ENCODE results near the gene IL18BP.
A peak's percentile ranks its signal among the peaks of the same experiment; 100 is the strongest.

Gene IL18BP

DNA sequence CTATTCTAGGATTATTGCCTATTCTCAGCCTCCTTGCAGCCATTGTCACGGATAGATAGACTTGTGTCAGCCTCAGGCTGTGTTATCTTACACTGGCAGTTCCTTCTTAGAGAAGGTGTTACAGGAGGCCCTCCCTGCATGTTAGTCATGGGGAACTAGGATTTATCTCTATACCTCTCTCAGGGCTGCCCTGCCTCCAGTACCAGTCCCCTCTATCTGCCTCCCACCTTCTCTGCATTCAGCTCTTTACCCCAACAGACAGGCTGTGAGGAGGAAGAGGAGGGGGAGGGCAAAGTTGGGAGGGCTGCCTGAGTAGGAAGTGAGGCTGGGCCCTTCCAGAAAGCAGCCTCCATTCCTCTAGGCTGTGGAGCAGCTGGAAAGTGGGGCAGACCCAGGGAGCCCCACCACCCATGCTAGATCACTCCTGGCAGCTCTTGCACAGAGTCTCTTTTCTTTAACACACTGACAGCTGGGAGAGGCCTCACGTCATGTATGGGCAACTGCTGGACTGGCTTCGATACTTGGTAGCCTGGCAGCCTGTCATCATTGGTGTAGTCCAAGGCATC, 2.9 kb upstream of the IL18BP start:
- no peak overlapping the region for H3K4me3 ChIP-seq (ENCODE audit: control insufficient read depth in 1 of 7, extremely low read depth in 1 of 7, insufficient read depth in 4 of 7, low read depth in 2 of 7, low read length in 6 of 7)
- H3K4me1 ChIP-seq (ENCODE audit: control extremely low read depth in 1 of 4, control insufficient read depth in 4 of 4, insufficient read depth in 4 of 4, low read length in 3 of 4), result peaks cover 0 to 35% (median 23%) of the 10 kb centered on the region in 4 experiments
- peaks cover 0 to 19% (median 10%) of the 10 kb centered on the region in 4 experiments for H3K36me3 ChIP-seq (ENCODE audit: control insufficient read depth in 4 of 4, insufficient read depth in 4 of 4, low read length in 3 of 4)
- no peak overlapping the region for H3K27ac ChIP-seq (ENCODE audit: insufficient read depth in 1 of 2, low read depth in 1 of 2, low read length in 2 of 2, poor library complexity in 1 of 2, severe bottlenecking in 2 of 2)
- ChIA-PET CTCF (interaction anchor here (1.7 to 13.3 kb wide), 2 partner anchors 17 to 21 kb away, joined by 9 to 110 read pairs; no protein-coding TSS in a partner anchor), POLR2A (no interaction called here)
- peak in 2 of 3 donors; percentile 44 to 71 for DNase-seq
- H3K27me3 ChIP-seq (replicated peaks in 2 of 5; ENCODE audit: control insufficient read depth in 4 of 5, insufficient read depth in 5 of 5, low read length in 4 of 5), result no peaks in the 10 kb centered on the region
- 93% methylated on average over 3 of the region's 3 CpGs for WGBS (ENCODE audit: insufficient coverage)
- no peaks in the 10 kb centered on the region for H3K9me3 ChIP-seq (ENCODE audit: control extremely low read depth in 1 of 5, control insufficient read depth in 4 of 5, insufficient read depth in 2 of 5, low read depth in 1 of 5, low read length in 4 of 5)

GRCh38 chr11:71996517-71996916, 2.2 kb upstream of the IL18BP start:
- POLR2A ChIA-PET, result no interaction called here

DNA sequence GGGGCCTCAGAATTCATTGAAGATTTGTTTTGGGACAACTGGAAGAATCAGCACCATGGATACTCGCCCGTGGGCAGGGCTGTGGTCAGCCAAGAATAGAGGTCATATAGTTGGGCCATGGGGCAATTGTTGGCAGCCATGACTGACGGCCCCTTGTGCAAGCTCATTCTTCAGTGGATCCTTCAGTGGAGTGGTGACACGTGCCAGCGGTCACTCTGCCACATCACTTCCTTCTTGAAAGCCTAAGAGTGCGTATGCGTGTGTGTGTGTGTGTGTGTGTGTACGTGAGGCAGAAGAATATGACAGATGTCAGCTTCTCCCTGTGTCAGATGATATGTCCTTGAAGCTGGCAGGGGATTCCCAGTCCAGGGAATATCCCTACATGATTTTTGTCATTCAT, 1.8 kb upstream of the IL18BP start:
- Histone ChIP-seq H3K27ac (ENCODE audit: insufficient read depth in 1 of 2, low read depth in 1 of 2, low read length in 2 of 2, poor library complexity in 1 of 2, severe bottlenecking in 2 of 2) (no peak overlapping the region), H3K4me1 (ENCODE audit: control extremely low read depth in 1 of 4, control insufficient read depth in 4 of 4, insufficient read depth in 4 of 4, low read length in 3 of 4) (peaks cover 0 to 24% (median 15%) of the 10 kb centered on the region in 4 experiments), H3K36me3 (ENCODE audit: control insufficient read depth in 4 of 4, insufficient read depth in 4 of 4, low read length in 3 of 4) (peaks cover 0 to 22% (median 22%) of the 10 kb centered on the region in 4 experiments), H3K9me3 (ENCODE audit: control extremely low read depth in 1 of 5, control insufficient read depth in 4 of 5, insufficient read depth in 2 of 5, low read depth in 1 of 5, low read length in 4 of 5) (no peaks in the 10 kb centered on the region), H3K27me3 (replicated peaks in 2 of 5; ENCODE audit: control insufficient read depth in 4 of 5, insufficient read depth in 5 of 5, low read length in 4 of 5) (no peaks in the 10 kb centered on the region), H3K4me3 (ENCODE audit: control insufficient read depth in 1 of 7, extremely low read depth in 1 of 7, insufficient read depth in 4 of 7, low read depth in 2 of 7, low read length in 6 of 7) (no peak overlapping the region)
- ChIA-PET CTCF (interaction anchor here (1.1 to 13.3 kb wide), 4 partner anchors 11 to 94 kb away, joined by 4 to 110 read pairs (median 13); no protein-coding TSS in a partner anchor), POLR2A (no interaction called here)
- peak in 2 of 3 donors; percentile 41 to 55 for DNase-seq
- WGBS (ENCODE audit: insufficient coverage), result 97% methylated on average over 3 of the region's 8 CpGs

More at GRCh38 chr11:71996517-71996916, 2.2 kb upstream of the IL18BP start:
- no peaks in the 10 kb centered on the region for H3K27me3 ChIP-seq (replicated peaks in 2 of 5; ENCODE audit: control insufficient read depth in 4 of 5, insufficient read depth in 5 of 5, low read length in 4 of 5)
- H3K27ac ChIP-seq (ENCODE audit: insufficient read depth in 1 of 2, low read depth in 1 of 2, low read length in 2 of 2, poor library complexity in 1 of 2, severe bottlenecking in 2 of 2), result no peak overlapping the region
- H3K4me1 ChIP-seq (ENCODE audit: control extremely low read depth in 1 of 4, control insufficient read depth in 4 of 4, insufficient read depth in 4 of 4, low read length in 3 of 4), result peaks cover 0 to 29% (median 18%) of the 10 kb centered on the region in 4 experiments
- no peaks in the 10 kb centered on the region for H3K9me3 ChIP-seq (ENCODE audit: control extremely low read depth in 1 of 5, control insufficient read depth in 4 of 5, insufficient read depth in 2 of 5, low read depth in 1 of 5, low read length in 4 of 5)
- H3K4me3 ChIP-seq (ENCODE audit: control insufficient read depth in 1 of 7, extremely low read depth in 1 of 7, insufficient read depth in 4 of 7, low read depth in 2 of 7, low read length in 6 of 7), result no peak overlapping the region
- H3K36me3 ChIP-seq (ENCODE audit: control insufficient read depth in 4 of 4, insufficient read depth in 4 of 4, low read length in 3 of 4), result peaks cover 0 to 22% (median 18%) of the 10 kb centered on the region in 4 experiments
- CTCF ChIA-PET, result interaction anchor here (1.7 to 13.3 kb wide), 3 partner anchors 18 to 94 kb away, joined by 5 to 110 read pairs (median 9); no protein-coding TSS in a partner anchor
- no peak for DNase-seq
- WGBS (ENCODE audit: insufficient coverage), result 100% methylated on average over 3 of the region's 4 CpGs

DNA sequence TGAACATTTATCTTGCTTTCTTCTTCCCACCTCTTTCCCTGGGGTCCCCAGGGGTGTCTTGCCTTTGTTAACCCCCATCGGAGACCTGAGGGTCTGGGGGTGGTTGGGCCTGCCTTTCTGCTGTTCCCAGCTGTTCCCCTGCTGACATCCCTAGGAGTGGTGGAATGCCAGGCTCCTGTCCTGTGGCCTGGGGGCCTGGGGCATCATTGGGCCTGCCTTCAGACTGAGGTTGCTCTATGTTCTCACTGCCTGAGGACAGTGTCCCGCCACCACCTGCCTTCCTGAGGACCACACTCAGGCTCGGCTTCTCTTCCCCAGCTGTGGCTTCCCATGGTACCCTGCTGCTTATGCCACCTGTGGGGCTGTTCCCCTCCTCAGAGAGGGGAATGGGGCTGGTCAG, 1.1 kb upstream of the IL18BP start:
- peaks cover 0 to 18% (median 14%) of the 10 kb centered on the region in 4 experiments for H3K4me1 ChIP-seq (ENCODE audit: control extremely low read depth in 1 of 4, control insufficient read depth in 4 of 4, insufficient read depth in 4 of 4, low read length in 3 of 4)
- no peak overlapping the region for H3K4me3 ChIP-seq (ENCODE audit: control insufficient read depth in 1 of 7, extremely low read depth in 1 of 7, insufficient read depth in 4 of 7, low read depth in 2 of 7, low read length in 6 of 7)
- DNase-seq, result no peak
- CTCF ChIA-PET, result interaction anchor here (1.1 to 13.3 kb wide), 4 partner anchors 11 to 93 kb away, joined by 4 to 110 read pairs (median 13); no protein-coding TSS in a partner anchor
- no peak overlapping the region for H3K27ac ChIP-seq (ENCODE audit: insufficient read depth in 1 of 2, low read depth in 1 of 2, low read length in 2 of 2, poor library complexity in 1 of 2, severe bottlenecking in 2 of 2)
- POLR2A ChIA-PET, result no interaction called here
- no peaks in the 10 kb centered on the region for H3K27me3 ChIP-seq (replicated peaks in 2 of 5; ENCODE audit: control insufficient read depth in 4 of 5, insufficient read depth in 5 of 5, low read length in 4 of 5)
- peaks cover 0 to 29% (median 24%) of the 10 kb centered on the region in 4 experiments for H3K36me3 ChIP-seq (ENCODE audit: control insufficient read depth in 4 of 4, insufficient read depth in 4 of 4, low read length in 3 of 4)
- no peaks in the 10 kb centered on the region for H3K9me3 ChIP-seq (ENCODE audit: control extremely low read depth in 1 of 5, control insufficient read depth in 4 of 5, insufficient read depth in 2 of 5, low read depth in 1 of 5, low read length in 4 of 5)
- 100% methylated on average over 3 of the region's 3 CpGs for WGBS (ENCODE audit: insufficient coverage)

- Histone ChIP-seq H3K36me3 (ENCODE audit: control insufficient read depth in 4 of 4, insufficient read depth in 4 of 4, low read length in 3 of 4) (peaks cover 0 to 34% (median 28%) of the 10 kb centered on the region in 4 experiments), H3K27me3 (replicated peaks in 2 of 5; ENCODE audit: control insufficient read depth in 4 of 5, insufficient read depth in 5 of 5, low read length in 4 of 5) (no peaks in the 10 kb centered on the region), H3K9me3 (ENCODE audit: control extremely low read depth in 1 of 5, control insufficient read depth in 4 of 5, insufficient read depth in 2 of 5, low read depth in 1 of 5, low read length in 4 of 5) (no peaks in the 10 kb centered on the region), H3K4me3 (ENCODE audit: control insufficient read depth in 1 of 7, extremely low read depth in 1 of 7, insufficient read depth in 4 of 7, low read depth in 2 of 7, low read length in 6 of 7) (no peak overlapping the region), H3K4me1 (ENCODE audit: control extremely low read depth in 1 of 4, control insufficient read depth in 4 of 4, insufficient read depth in 4 of 4, low read length in 3 of 4) (peaks cover 0 to 18% (median 14%) of the 10 kb centered on the region in 4 experiments), H3K27ac (ENCODE audit: insufficient read depth in 1 of 2, low read depth in 1 of 2, low read length in 2 of 2, poor library complexity in 1 of 2, severe bottlenecking in 2 of 2) (no peak overlapping the region)
- WGBS (ENCODE audit: insufficient coverage), result 83% methylated on average over 1 of the region's 2 CpGs
- CTCF ChIA-PET, result interaction anchor here (0.8 to 13.3 kb wide), 5 partner anchors 12 to 93 kb away, joined by 3 to 110 read pairs (median 5); no protein-coding TSS in a partner anchor
- POLR2A ChIA-PET, result interaction anchor here (1.4 kb wide), 1 partner anchor 12 kb away, joined by 3 read pairs; no protein-coding TSS in a partner anchor
- DNase-seq, result no peak
Observed at GRCh38 chr11:71998061-71998460, 648 bp upstream of the IL18BP start.

DNA sequence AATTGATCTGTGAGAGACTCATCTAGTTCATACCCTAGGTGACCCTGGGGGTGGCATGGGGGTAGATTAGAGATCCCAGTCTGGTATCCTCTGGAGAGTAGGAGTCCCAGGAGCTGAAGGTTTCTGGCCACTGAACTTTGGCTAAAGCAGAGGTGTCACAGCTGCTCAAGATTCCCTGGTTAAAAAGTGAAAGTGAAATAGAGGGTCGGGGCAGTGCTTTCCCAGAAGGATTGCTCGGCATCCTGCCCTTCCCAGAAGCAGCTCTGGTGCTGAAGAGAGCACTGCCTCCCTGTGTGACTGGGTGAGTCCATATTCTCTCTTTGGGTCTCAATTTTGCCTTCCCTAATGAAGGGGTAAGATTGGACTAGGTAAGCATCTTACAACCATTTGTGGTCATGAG, 653 bp downstream of the IL18BP start:
- ChIA-PET POLR2A (interaction anchor here (0.6 to 1.4 kb wide), 2 partner anchors 14 to 167 kb away, joined by 3 to 5 read pairs; no protein-coding TSS in a partner anchor), CTCF (interaction anchor here (0.6 to 13.3 kb wide), 6 partner anchors 9 to 26 kb away, joined by 3 to 110 read pairs (median 4); no protein-coding TSS in a partner anchor)
- H3K36me3 ChIP-seq (ENCODE audit: control insufficient read depth in 4 of 4, insufficient read depth in 4 of 4, low read length in 3 of 4), result peaks cover 0 to 47% (median 38%) of the 10 kb centered on the region in 4 experiments
- H3K9me3 ChIP-seq (ENCODE audit: control extremely low read depth in 1 of 5, control insufficient read depth in 4 of 5, insufficient read depth in 2 of 5, low read depth in 1 of 5, low read length in 4 of 5), result no peaks in the 10 kb centered on the region
- no peak for DNase-seq
- H3K4me3 ChIP-seq (ENCODE audit: control insufficient read depth in 1 of 7, extremely low read depth in 1 of 7, insufficient read depth in 4 of 7, low read depth in 2 of 7, low read length in 6 of 7), result no peak overlapping the region
- no CpG with 5 or more reads among the region's 2 CpGs for WGBS (ENCODE audit: insufficient coverage)
- H3K27ac ChIP-seq (ENCODE audit: insufficient read depth in 1 of 2, low read depth in 1 of 2, low read length in 2 of 2, poor library complexity in 1 of 2, severe bottlenecking in 2 of 2), result no peak overlapping the region
- peaks cover 0 to 18% (median 14%) of the 10 kb centered on the region in 4 experiments for H3K4me1 ChIP-seq (ENCODE audit: control extremely low read depth in 1 of 4, control insufficient read depth in 4 of 4, insufficient read depth in 4 of 4, low read length in 3 of 4)
- no peaks in the 10 kb centered on the region for H3K27me3 ChIP-seq (replicated peaks in 2 of 5; ENCODE audit: control insufficient read depth in 4 of 5, insufficient read depth in 5 of 5, low read length in 4 of 5)

DNA sequence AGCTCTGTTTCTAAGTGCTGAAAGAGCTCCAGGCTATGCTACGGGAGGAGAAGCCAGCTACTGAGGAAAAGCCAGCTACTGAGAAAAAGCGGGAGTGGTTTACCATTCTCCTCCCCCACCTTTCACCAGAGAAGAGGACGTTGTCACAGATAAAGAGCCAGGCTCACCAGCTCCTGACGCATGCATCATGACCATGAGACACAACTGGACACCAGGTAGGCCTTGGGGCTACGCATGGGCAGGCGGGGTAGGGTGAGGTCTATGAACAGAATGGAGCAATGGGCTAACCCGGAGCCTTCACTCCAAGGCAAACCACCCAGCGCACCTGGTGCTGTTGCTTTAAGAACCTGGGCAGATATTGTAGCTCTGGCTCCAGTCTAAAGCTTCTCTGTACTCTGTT, 1.1 kb downstream of the IL18BP start:
- no peak for DNase-seq
- peaks cover 2 to 50% (median 41%) of the 10 kb centered on the region in 4 experiments for H3K36me3 ChIP-seq (ENCODE audit: control insufficient read depth in 4 of 4, insufficient read depth in 4 of 4, low read length in 3 of 4)
- H3K27me3 ChIP-seq (replicated peaks in 2 of 5; ENCODE audit: control insufficient read depth in 4 of 5, insufficient read depth in 5 of 5, low read length in 4 of 5), result no peaks in the 10 kb centered on the region
- H3K4me3 ChIP-seq (ENCODE audit: control insufficient read depth in 1 of 7, extremely low read depth in 1 of 7, insufficient read depth in 4 of 7, low read depth in 2 of 7, low read length in 6 of 7), result no peak overlapping the region
- H3K4me1 ChIP-seq (ENCODE audit: control extremely low read depth in 1 of 4, control insufficient read depth in 4 of 4, insufficient read depth in 4 of 4, low read length in 3 of 4), result peaks cover 0 to 18% (median 14%) of the 10 kb centered on the region in 4 experiments
- H3K27ac ChIP-seq (ENCODE audit: insufficient read depth in 1 of 2, low read depth in 1 of 2, low read length in 2 of 2, poor library complexity in 1 of 2, severe bottlenecking in 2 of 2), result no peak overlapping the region
- WGBS (ENCODE audit: insufficient coverage), result 100% methylated on average over 6 of the region's 8 CpGs
- POLR2A ChIA-PET, result interaction anchor here (1.4 kb wide), 1 partner anchor 14 kb away, joined by 3 read pairs; no protein-coding TSS in a partner anchor
- no peaks in the 10 kb centered on the region for H3K9me3 ChIP-seq (ENCODE audit: control extremely low read depth in 1 of 5, control insufficient read depth in 4 of 5, insufficient read depth in 2 of 5, low read depth in 1 of 5, low read length in 4 of 5)
- CTCF ChIA-PET, result interaction anchor here (0.6 to 13.3 kb wide), 6 partner anchors 8 to 26 kb away, joined by 3 to 110 read pairs (median 4); no protein-coding TSS in a partner anchor
